ENCODE results near the gene WSCD2. TPM values are rescaled to one million over a fixed set of nuclear protein-coding genes. Genes with fewer than 3 reads are reported as not detected.

The WSCD2 gene
- polyA plus RNA-seq, 3 donors = not detected

DNA sequence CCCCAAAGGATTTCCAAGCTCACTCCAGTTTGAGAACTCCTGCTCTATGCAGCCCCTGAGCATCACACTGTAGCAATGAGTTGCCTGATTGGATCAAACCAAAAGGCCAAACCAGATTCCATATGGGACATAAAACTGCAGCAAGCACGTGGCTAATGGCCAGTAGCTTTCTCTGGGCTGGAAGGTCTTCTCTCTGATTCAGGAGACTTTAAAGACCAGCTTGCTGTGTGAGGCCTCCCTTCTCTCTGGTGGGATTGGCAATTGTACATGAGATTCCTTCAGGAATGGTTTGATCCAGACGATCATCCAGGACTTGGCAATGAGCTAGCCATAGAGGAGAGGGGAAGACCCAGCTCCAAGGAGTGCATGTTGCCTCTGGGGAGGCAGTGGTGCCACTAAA is 50.2 kb downstream of the WSCD2 start:
- no peaks in the 10 kb centered on the region for H3K36me3 ChIP-seq (replicated peaks in 1 of 2; ENCODE audit: control insufficient read depth in 1 of 2, insufficient read depth in 2 of 2, low read length in 2 of 2)
- WGBS (ENCODE audit: insufficient coverage) = 71% methylated on average over 1 of the region's 2 CpGs
- no peaks in the 10 kb centered on the region for H3K4me1 Mint-ChIP-seq

DNA sequence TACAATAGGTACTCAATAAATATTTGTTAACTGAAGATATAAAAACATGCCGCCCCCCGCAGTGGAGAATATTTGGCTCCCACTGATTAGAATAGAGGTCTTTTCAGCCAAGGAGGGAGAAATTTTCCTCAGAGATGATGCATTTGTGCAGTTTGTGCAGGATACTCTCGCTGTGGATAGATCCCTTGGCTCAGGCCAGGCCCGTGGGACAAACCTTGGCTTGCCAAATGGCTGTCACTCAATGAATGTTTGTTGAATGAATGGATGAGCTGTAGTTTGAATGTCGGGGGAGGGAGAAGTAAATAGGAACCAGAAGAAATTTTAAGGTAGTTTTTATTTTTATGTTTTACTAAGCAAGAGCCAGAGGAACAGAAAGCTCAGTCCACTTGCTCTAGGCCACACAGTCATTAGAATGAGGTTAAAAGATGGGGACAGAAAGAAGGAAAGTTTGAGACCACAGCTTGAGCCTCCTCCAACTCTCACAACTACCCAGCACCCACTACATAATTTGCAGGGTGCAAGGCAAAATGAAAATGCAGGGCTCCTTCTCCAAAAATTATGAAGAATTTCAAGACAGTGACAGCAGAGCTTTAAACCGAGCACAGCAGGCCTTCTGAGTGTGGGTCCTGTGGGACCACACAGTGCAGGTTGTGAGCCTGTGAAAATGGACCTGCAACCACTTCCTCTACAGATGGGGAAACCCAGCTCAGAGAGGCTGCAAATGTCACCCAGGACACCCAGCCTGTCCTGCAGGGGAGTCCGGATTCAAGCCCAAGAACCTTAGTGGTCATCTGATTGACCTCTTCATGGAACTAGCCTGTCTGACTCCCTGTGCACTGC is 51.4 kb downstream of the WSCD2 start:
- Mint-ChIP-seq H3K4me3 (no peak overlapping the region), H3K9me3 (no peaks in the 10 kb centered on the region), H3K4me1 (no peaks in the 10 kb centered on the region), H3K27ac (no peak overlapping the region), H3K27me3 (ENCODE audit: low read depth in 3 of 3) (peaks cover 6 to 11% (median 8%) of the 10 kb centered on the region in 3 donors), H3K36me3 (no peaks in the 10 kb centered on the region)
- Histone ChIP-seq H3K4me2 (replicated peaks; ENCODE audit: extremely low read depth, low read length, poor library complexity, severe bottlenecking) (no peak overlapping the region), H3K9ac (ENCODE audit: insufficient read depth, low read length, poor library complexity, severe bottlenecking) (no peak overlapping the region), H3K36me3 (replicated peaks in 1 of 2; ENCODE audit: control insufficient read depth in 1 of 2, insufficient read depth in 2 of 2, low read length in 2 of 2) (no peaks in the 10 kb centered on the region), H3K27ac (ENCODE audit: low read depth in 1 of 2, low read length in 2 of 2) (no peak overlapping the region), H3K79me2 (ENCODE audit: insufficient read depth, low read length) (no peaks in the 10 kb centered on the region), H3K4me3 (replicated peaks in 1 of 3; ENCODE audit: low read depth in 2 of 3, low read length in 3 of 3) (no peak overlapping the region), H4K20me1 (ENCODE audit: insufficient read depth, low read length) (no peaks in the 10 kb centered on the region), H3K27me3 (ENCODE audit: control insufficient read depth in 2 of 2, insufficient read depth in 2 of 2, low read length in 2 of 2) (no peaks in the 10 kb centered on the region), H2AFZ (ENCODE audit: insufficient read depth, low read depth, low read length, poor library complexity, severe bottlenecking) (no peak overlapping the region), H3K9me3 (replicated peaks in 1 of 2; ENCODE audit: control insufficient read depth in 1 of 2, insufficient read depth in 1 of 2, low read length in 2 of 2) (no peaks in the 10 kb centered on the region), H3K4me1 (ENCODE audit: control insufficient read depth in 1 of 2, insufficient read depth in 2 of 2, low read length in 2 of 2) (no peaks in the 10 kb centered on the region)
- TF ChIP-seq, protein P1, sequence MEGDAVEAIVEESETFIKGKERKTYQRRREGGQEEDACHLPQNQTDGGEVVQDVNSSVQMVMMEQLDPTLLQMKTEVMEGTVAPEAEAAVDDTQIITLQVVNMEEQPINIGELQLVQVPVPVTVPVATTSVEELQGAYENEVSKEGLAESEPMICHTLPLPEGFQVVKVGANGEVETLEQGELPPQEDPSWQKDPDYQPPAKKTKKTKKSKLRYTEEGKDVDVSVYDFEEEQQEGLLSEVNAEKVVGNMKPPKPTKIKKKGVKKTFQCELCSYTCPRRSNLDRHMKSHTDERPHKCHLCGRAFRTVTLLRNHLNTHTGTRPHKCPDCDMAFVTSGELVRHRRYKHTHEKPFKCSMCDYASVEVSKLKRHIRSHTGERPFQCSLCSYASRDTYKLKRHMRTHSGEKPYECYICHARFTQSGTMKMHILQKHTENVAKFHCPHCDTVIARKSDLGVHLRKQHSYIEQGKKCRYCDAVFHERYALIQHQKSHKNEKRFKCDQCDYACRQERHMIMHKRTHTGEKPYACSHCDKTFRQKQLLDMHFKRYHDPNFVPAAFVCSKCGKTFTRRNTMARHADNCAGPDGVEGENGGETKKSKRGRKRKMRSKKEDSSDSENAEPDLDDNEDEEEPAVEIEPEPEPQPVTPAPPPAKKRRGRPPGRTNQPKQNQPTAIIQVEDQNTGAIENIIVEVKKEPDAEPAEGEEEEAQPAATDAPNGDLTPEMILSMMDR (IDR thresholded peaks at IDR 0.05) = no peak
- intact Hi-C loops (cut with micrococcal nuclease) = no loop called here
- no peak for DNase-seq
- 95% methylated on average over 6 of the region's 7 CpGs for WGBS (ENCODE audit: insufficient coverage)

More for the DNA sequence above, 50.2 kb downstream of the WSCD2 start:
- intact Hi-C loops (cut with micrococcal nuclease) = no loop called here
- H3K4me1 ChIP-seq (ENCODE audit: control insufficient read depth in 1 of 2, insufficient read depth in 2 of 2, low read length in 2 of 2) = no peaks in the 10 kb centered on the region
- H3K27ac ChIP-seq (ENCODE audit: low read depth in 1 of 2, low read length in 2 of 2) = no peak overlapping the region
- no peak overlapping the region for H3K27ac Mint-ChIP-seq
- no peak overlapping the region for H3K4me3 Mint-ChIP-seq
- TF ChIP-seq, protein P1 (IDR thresholded peaks at IDR 0.05) = no peak
- H3K27me3 Mint-ChIP-seq (ENCODE audit: low read depth in 3 of 3) = peaks cover 6 to 11% (median 8%) of the 10 kb centered on the region in 3 donors
- H4K20me1 ChIP-seq (ENCODE audit: insufficient read depth, low read length) = no peaks in the 10 kb centered on the region
- H3K4me3 ChIP-seq (replicated peaks in 1 of 3; ENCODE audit: low read depth in 2 of 3, low read length in 3 of 3) = no peak overlapping the region
- no peaks in the 10 kb centered on the region for H3K9me3 Mint-ChIP-seq
- H2AFZ ChIP-seq (ENCODE audit: insufficient read depth, low read depth, low read length, poor library complexity, severe bottlenecking) = no peak overlapping the region
- H3K4me2 ChIP-seq (replicated peaks; ENCODE audit: extremely low read depth, low read length, poor library complexity, severe bottlenecking) = no peak overlapping the region
- H3K27me3 ChIP-seq (ENCODE audit: control insufficient read depth in 2 of 2, insufficient read depth in 2 of 2, low read length in 2 of 2) = no peaks in the 10 kb centered on the region
- no peaks in the 10 kb centered on the region for H3K36me3 Mint-ChIP-seq
- H3K9ac ChIP-seq (ENCODE audit: insufficient read depth, low read length, poor library complexity, severe bottlenecking) = no peak overlapping the region
- no peak for DNase-seq
- H3K9me3 ChIP-seq (replicated peaks in 1 of 2; ENCODE audit: control insufficient read depth in 1 of 2, insufficient read depth in 1 of 2, low read length in 2 of 2) = no peaks in the 10 kb centered on the region
- no peaks in the 10 kb centered on the region for H3K79me2 ChIP-seq (ENCODE audit: insufficient read depth, low read length)
